A204.1 (cell line): ENCODE measurements around the gene FLT1.

Experiments
- FAIRE-seq: peaks from 2 replicates; lab custom pipeline; 2012; peaks lifted over from hg19 to GRCh38; lab: Jason Lieb, UNC

The FLT1 gene

DNA sequence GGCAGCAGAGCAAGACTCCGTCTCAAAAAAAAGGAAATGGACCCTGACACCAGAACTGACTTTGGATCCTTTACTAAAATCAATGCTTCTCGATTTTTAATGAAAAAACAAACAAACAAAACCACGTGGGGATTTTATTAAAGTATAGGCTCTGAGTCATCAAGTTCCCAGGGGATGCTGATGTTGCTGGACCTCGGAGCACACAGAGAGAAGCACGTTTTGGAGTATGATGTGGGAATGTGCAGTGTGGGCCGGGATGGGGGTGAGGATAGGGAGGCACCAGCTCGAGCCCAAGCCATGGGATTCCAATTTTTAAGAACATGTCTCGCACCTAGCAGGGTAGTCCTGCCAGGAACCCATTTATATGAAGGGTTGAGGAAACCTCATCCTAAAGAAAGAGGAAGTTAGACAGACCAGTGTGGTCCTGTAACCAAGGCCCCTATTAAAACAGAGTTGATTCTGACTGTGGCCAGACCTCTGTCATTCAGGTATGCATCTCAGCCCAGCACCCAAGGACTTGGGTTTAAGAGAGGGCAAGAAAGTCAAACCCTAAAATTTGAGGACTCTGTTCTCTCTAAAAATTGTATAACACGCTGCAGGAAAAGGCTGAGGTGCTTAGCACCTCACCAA, 6.4 kb downstream of the FLT1 start:
- no peak for FAIRE-seq

DNA sequence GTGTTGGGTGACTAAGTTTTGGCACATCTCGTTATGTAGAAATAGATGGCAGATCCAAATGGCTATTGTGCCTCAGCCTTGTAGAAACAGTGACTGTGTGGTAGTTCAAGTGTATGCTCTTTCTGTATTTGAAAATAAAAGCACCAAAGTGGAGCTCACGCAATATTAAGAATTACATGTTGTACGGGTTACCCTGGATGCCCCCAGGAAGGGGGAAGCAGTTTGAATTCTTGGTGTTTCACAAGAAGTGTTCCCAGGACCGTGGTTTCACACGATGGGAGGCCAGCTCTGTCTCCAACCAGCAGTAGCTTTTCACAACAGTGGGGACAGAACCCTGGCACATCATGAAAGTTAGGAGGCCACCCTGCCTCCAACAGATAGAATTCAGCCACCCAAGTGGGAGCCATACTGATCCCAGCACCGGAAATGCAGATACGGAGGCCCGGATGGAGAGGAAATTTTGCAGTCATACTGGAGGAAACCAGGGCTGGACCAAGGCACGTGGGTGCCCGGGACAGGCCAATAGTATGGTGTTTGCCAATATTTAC, 8.9 kb downstream of the FLT1 start:
- no peak for FAIRE-seq

DNA sequence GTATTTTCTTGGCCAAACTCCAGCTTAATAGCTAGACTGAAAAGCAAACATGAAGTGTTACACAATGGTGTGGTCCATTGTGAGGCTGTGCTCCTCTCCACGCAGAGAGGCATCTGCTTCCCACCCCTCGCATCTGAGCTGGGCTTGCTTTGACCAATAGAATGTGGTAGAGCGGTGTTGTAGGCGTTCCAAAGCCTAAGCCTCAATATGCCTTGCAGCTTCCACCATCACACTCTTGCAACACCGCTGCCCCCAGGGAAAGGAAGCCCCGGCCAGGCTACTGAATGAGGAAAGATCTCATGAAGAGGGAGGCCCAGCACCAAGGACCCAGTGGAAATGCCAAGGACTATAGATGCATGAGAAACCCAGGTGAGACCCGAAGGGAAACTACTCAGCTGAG, 9.4 kb downstream of the FLT1 start:
- no peak for FAIRE-seq

- no peak for FAIRE-seq
Observed at GRCh38 chr13:28485097-28485496, 9.8 kb downstream of the FLT1 start.

- FAIRE-seq: no peak
Observed at GRCh38 chr13:28483313-28483931, 11.5 kb downstream of the FLT1 start.

GRCh38 chr13:28479005-28479404, 15.9 kb downstream of the FLT1 start:
- FAIRE-seq: no peak

DNA sequence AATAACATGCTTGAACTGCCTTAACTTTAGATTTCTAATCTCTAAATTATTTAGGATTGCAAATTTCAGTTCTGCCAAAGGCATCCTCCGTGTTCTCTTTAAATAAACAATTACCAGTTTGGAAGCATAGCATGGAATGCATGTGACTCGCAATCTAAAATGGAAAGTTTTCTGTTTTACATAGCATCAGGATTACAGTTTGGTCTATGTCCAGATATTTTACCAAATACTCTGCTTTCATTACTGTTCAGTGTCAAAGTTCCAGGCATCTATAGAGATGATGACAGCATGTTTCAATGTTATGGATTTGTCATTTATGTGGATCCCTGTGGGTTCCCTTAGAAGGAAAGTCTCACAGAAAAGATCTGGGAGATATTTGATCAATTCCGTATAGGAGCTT, 16.8 kb downstream of the FLT1 start:
- no peak for FAIRE-seq

GRCh38 chr13:28477709-28477973, 17.3 kb downstream of the FLT1 start:
- no peak for FAIRE-seq

DNA sequence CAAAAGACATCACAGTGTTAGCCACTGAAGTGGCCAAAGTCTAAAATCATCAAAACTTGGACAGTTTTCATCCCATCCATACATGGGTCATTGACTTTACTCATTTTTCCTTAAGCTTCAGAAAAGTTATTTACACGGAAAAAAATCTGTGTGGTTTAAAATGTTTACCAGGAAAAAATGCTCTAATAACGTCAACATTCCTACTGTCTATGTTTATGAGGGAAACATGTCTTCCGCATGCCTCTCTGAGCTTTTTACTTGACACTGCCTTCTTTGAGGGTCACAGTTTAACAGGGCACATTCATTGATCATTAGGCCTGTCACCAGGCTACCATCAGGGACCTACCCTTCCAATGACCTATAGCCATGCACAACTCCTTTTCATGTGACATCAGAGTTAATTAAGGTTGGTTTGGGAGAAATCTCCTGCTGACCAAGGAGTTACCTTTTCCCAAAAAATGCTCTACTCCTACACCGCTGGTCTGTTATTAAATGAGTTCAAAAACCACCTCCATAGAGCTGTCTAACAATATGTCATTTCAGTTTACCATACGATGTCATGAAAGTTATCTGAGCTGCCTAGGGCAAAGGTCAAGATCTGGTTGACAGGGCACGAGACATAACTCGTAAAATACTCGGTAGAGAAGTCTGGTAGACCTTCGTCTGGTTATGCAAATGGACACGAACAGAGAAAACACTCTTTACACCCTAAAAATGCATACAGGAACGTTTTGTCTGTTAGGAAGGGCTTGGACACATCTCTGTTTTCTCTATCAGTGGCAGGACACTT, 17.8 kb downstream of the FLT1 start:
- no peak for FAIRE-seq

DNA sequence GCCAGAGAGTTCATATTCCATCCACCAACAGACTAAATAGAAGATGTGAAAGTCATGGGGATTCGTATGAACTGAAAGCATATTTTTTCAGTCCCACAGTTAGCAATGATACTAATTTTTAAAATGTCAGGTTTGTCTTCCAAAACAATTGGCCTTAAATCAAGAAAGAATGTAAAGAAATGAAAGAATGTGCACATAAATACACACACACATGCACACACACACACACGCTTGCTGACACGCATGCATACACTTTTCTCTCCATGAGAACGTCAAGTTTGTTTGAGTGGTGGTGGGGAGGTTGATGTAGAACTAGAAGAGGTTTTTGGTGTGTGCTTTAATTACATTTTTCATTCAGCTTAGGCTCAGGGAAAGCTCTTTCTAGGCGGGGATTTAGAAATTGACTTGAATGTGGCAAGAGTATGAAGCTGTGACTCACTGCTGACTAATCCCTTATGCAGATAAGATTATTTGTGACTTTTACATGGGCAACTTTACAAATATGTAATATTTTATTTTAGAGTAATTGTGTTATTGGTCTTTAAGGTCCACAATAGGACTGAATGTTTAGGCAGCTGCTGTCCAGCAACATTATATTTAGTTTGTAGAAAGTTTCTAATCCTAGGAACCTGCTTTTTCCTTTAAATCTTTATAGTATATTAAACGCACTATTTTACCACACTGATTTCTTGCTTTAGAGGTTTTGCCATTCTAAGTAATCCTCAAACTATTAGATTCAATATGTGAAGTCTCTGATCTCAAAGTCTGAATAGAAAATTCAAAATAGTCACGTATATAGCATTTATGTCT, 18.8 kb downstream of the FLT1 start:
- no peak for FAIRE-seq

DNA sequence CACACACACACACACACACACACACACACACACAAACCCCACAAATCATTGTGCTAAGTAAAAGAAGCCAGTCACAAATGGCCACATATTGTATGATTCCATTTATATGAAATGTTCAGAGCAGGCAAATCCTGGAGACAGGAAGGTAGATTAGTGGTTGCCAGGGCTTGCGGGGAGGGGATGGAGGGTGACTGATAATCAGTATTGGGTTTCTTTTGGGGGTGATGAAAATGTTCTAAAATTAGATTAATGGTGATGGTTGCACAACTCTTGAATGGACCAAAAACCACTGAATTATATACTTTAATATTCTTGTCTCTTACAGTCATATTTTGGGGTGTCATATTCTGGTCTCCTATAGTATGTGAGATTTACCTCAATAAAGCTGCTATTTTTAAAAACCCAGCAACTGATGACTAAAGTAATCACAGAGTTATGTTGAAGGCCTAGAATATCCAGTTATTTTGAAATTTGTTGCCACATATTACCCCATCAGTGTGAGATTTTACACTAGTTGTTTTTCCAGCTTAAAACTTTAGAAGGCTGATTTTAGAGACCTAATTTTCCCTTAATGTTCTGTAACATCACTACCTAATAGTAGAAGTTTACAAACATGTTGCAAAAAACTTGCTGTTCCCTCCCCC, 20.3 kb downstream of the FLT1 start:
- FAIRE-seq: no peak

DNA sequence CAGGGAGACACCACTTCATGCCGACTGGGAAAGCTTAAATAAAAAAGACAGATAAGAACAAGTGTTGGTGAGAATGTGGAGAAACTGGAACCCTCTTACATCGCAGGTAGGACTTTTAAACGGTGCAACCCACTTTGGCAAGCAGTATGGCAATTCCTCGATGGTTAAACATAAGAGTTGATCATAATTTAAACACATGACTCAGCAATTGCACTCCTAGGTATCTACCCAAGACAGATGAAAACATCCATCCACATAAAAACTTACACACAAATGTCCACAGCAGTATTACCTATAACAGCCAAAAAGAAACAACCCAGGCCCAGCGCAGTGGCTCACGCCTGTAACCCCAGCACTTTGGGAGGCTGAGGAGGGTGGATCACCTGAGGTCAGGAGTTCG, 21.9 kb downstream of the FLT1 start:
- no peak for FAIRE-seq

GRCh38 chr13:28471421-28471820, 23.5 kb downstream of the FLT1 start:
- FAIRE-seq: no peak

DNA sequence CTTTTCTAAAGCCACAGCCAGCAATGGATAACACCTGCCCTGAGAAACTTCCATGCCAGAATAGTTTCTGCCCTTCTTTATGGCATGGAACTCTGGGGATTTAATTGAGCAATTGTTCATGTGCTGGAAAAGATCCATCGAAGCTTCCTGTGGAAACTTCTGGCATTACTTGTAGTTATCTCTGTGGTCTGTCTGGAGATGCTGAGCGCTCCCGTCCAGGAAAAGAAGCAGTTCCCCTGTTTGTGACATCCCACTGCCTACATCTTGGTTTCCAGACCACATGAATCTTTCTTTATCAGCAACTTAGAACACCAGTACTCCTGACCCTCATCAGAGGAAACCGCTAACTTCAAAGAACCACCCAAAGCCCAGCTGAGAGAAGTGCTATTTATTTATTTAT, 24.6 kb downstream of the FLT1 start:
- no peak for FAIRE-seq

DNA sequence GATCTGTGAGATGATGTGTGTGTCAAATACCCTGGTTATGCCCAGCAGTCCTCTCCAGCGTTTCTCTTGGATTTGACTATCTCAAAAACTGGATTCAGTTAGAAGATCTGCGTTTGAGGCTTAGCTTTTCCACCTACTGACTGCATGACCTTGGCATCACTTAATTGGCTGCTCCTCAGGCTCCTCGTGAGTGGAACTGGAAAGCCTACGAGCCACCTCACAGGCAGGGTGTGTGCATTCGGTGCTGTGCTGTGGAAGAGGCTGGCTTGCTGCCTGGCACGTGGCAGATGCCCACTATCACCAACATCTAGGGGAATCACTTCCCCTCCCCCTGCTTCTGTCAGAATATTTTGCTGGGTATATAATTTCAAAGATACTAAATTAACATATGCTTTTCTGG, 25.6 kb downstream of the FLT1 start:
- FAIRE-seq: no peak

GRCh38 chr13:28468023-28468915, 26.7 kb downstream of the FLT1 start:
- no peak for FAIRE-seq

- FAIRE-seq: no peak
Observed at GRCh38 chr13:28467034-28467433, 27.9 kb downstream of the FLT1 start.

GRCh38 chr13:28466151-28466550, 28.8 kb downstream of the FLT1 start:
- FAIRE-seq: no peak

DNA sequence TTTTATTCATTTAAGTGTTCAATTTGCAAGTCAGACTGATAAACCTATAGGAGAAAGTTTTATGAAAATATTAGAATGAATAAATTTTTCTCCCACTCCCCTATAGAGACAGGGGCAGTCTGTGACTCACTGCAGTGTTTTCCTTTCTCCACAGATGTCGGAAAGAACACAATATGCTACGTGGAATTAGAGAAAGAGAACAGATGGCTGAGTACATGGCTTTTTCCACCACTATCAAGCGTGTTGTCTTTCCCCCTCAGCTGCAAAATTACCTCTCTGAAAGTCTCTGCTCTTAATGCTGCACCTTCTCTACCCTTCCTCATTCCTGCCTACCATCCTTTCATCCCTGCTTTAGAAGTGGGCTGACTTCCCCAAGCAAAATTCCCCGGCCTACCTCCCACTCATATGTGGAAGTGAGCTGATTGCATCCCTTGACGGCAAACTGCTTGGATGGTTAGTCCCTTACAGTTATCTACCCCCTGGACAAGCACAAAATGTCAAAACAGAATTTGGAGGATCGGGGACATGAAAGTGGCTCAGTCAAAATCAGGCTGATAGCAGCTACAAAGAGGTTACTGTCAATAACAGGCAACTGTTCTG, 30.0 kb downstream of the FLT1 start:
- no peak for FAIRE-seq

GRCh38 chr13:28463481-28463880, 31.4 kb downstream of the FLT1 start:
- no peak for FAIRE-seq

DNA sequence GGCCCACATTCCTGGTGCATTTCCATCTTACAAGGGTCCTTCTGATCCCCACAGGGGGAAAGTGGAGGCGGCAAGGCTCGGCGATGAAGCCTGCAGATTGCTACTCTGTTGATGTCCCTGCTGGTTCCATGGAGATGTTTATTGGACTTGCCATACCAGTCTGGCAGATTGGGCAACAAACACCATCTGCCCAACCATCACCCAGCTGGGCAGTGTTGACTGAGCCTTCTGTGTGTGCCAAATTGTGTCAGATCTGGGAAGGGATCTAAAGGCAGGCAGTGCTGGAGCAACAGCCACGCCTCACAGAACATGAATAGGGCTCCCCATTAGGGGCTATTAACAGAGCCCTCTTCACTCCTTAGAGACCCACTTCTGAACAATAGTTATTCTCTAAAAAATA, 35.0 kb downstream of the FLT1 start:
- no peak for FAIRE-seq
